T-helper 2 cell treated with Interferon-gamma antibody and Interleukin-4, amounts not matched to agents 5 μg/mL and 100 μg/mL, for 36 hours (primary cell): ENCODE results near the gene SPATA31D1.
"Not testable (repeated sequence)": the region's sequence is repeated elsewhere in the genome, so short reads cannot be mapped to it uniquely, and the experiment has no call there.

Experiments
- DNase-seq: peaks from one replicate; pipeline ENCODE4 v3.0.0; 2021; ENCODE audit warnings: low spot score
- H3K27ac Mint-ChIP-seq: one replicate; pipeline ENCODE4 v1.8.0; 2021; ENCODE audit warnings: mild to moderate bottlenecking, mixed read lengths
- H3K27me3 Mint-ChIP-seq: one replicate; pipeline ENCODE4 v1.8.0; 2021; ENCODE audit warnings: low read depth, mixed read lengths
- H3K36me3 Mint-ChIP-seq: one replicate; pipeline ENCODE4 v1.8.0; 2021; ENCODE audit warnings: low read depth, mixed read lengths
- H3K4me1 Mint-ChIP-seq: one replicate; pipeline ENCODE4 v1.8.0; 2021; ENCODE audit warnings: low read depth, mixed read lengths
- H3K4me3 Mint-ChIP-seq: one replicate; pipeline ENCODE4 v1.8.0; 2022; ENCODE audit warnings: mild to moderate bottlenecking, moderate library complexity, mixed read lengths
- H3K9me3 Mint-ChIP-seq: one replicate; pipeline ENCODE4 v1.8.0; 2021; ENCODE audit warnings: mixed read lengths

The SPATA31D1 gene

GRCh38 chr9:81988472-81988871, at the start of gene SPATA31D1:
Gene SPATA31D1, plus strand, starts transcription at chr9:81988772. Its CDS starts 47 bp downstream, at chr9:81988819.
- DNase-seq, H3K36me3 Mint-ChIP-seq, H3K27ac Mint-ChIP-seq, H3K4me1 Mint-ChIP-seq, H3K4me3 Mint-ChIP-seq, H3K27me3 Mint-ChIP-seq: not testable (repeated sequence)
- H3K9me3 Mint-ChIP-seq = peaks cover 15% of the 10 kb centered on the region

GRCh38 chr9:81943393-81943792, 45.2 kb upstream of the SPATA31D1 start, which contains the start of gene SPATA31D3:
Gene SPATA31D3, plus strand, starts transcription at chr9:81943500. Its CDS starts 86 bp downstream, at chr9:81943586.
- H3K4me1 Mint-ChIP-seq, H3K27me3 Mint-ChIP-seq, H3K4me3 Mint-ChIP-seq, DNase-seq, H3K36me3 Mint-ChIP-seq, H3K27ac Mint-ChIP-seq, H3K9me3 Mint-ChIP-seq: not testable (repeated sequence)

GRCh38 chr9:81948650-81949049, 39.9 kb upstream of the SPATA31D1 start:
- not testable (repeated sequence) for H3K9me3 Mint-ChIP-seq, H3K4me1 Mint-ChIP-seq, H3K27me3 Mint-ChIP-seq, H3K4me3 Mint-ChIP-seq, H3K36me3 Mint-ChIP-seq, H3K27ac Mint-ChIP-seq, DNase-seq

- DNase-seq = no peak
- Mint-ChIP-seq H3K4me3 (no peak overlapping the region), H3K9me3 (peaks cover 25% of the 10 kb centered on the region), H3K27ac (no peak overlapping the region), H3K4me1 (no peaks in the 10 kb centered on the region), H3K27me3 (no peaks in the 10 kb centered on the region), H3K36me3 (no peaks in the 10 kb centered on the region)
These were observed 35.5 kb upstream of the SPATA31D1 start for GRCh38 chr9:81953096-81953495.

- DNase-seq = no peak
- H3K4me3 Mint-ChIP-seq = no peak overlapping the region
- peaks cover 25% of the 10 kb centered on the region for H3K9me3 Mint-ChIP-seq
- H3K27me3 Mint-ChIP-seq = no peaks in the 10 kb centered on the region
- H3K36me3 Mint-ChIP-seq = no peaks in the 10 kb centered on the region
- H3K4me1 Mint-ChIP-seq = no peaks in the 10 kb centered on the region
- H3K27ac Mint-ChIP-seq = no peak overlapping the region
These were observed 32.9 kb upstream of the SPATA31D1 start for GRCh38 chr9:81955625-81956024.

GRCh38 chr9:81964218-81965171, 24.1 kb upstream of the SPATA31D1 start:
- Mint-ChIP-seq H3K27me3 (no peaks in the 10 kb centered on the region), H3K4me3 (no peak overlapping the region), H3K36me3 (no peaks in the 10 kb centered on the region), H3K9me3 (peaks cover 19% of the 10 kb centered on the region), H3K4me1 (no peaks in the 10 kb centered on the region), H3K27ac (no peak overlapping the region)
- DNase-seq = no peak

- Mint-ChIP-seq H3K36me3 (no peaks in the 10 kb centered on the region), H3K4me3 (no peak overlapping the region), H3K4me1 (no peaks in the 10 kb centered on the region), H3K27me3 (no peaks in the 10 kb centered on the region), H3K9me3 (peaks cover 26% of the 10 kb centered on the region), H3K27ac (no peak overlapping the region)
- DNase-seq = no peak
These were observed 20.5 kb upstream of the SPATA31D1 start for GRCh38 chr9:81968026-81968425.

- H3K27me3 Mint-ChIP-seq = no peaks in the 10 kb centered on the region
- H3K4me1 Mint-ChIP-seq = no peaks in the 10 kb centered on the region
- peaks cover 26% of the 10 kb centered on the region for H3K9me3 Mint-ChIP-seq
- no peaks in the 10 kb centered on the region for H3K36me3 Mint-ChIP-seq
- H3K27ac Mint-ChIP-seq = no peak overlapping the region
- H3K4me3 Mint-ChIP-seq = no peak overlapping the region
- no peak for DNase-seq
These were observed 18.6 kb upstream of the SPATA31D1 start for GRCh38 chr9:81969971-81970370.

- Mint-ChIP-seq H3K27ac (no peak overlapping the region), H3K36me3 (no peaks in the 10 kb centered on the region), H3K4me1 (no peaks in the 10 kb centered on the region), H3K4me3 (no peak overlapping the region), H3K27me3 (no peaks in the 10 kb centered on the region), H3K9me3 (peaks cover 34% of the 10 kb centered on the region)
- DNase-seq = no peak
These were observed 16.8 kb upstream of the SPATA31D1 start for GRCh38 chr9:81971727-81972126.

- peaks cover 15% of the 10 kb centered on the region for H3K9me3 Mint-ChIP-seq
- H3K27ac Mint-ChIP-seq = no peak overlapping the region
- DNase-seq = no peak
- H3K4me3 Mint-ChIP-seq = no peak overlapping the region
- no peaks in the 10 kb centered on the region for H3K36me3 Mint-ChIP-seq
- H3K27me3 Mint-ChIP-seq = no peaks in the 10 kb centered on the region
- H3K4me1 Mint-ChIP-seq = no peaks in the 10 kb centered on the region
These were observed 13.8 kb upstream of the SPATA31D1 start for GRCh38 chr9:81974764-81975163.

- DNase-seq = no peak
- peaks cover 9% of the 10 kb centered on the region for H3K9me3 Mint-ChIP-seq
- no peaks in the 10 kb centered on the region for H3K4me1 Mint-ChIP-seq
- no peaks in the 10 kb centered on the region for H3K36me3 Mint-ChIP-seq
- no peak overlapping the region for H3K4me3 Mint-ChIP-seq
- H3K27ac Mint-ChIP-seq = no peak overlapping the region
- no peaks in the 10 kb centered on the region for H3K27me3 Mint-ChIP-seq
These were observed 12.2 kb upstream of the SPATA31D1 start for GRCh38 chr9:81976351-81976750.

GRCh38 chr9:81979196-81979595, 9.4 kb upstream of the SPATA31D1 start:
- Mint-ChIP-seq H3K9me3 (peaks cover 8% of the 10 kb centered on the region), H3K4me1 (no peaks in the 10 kb centered on the region), H3K4me3 (no peak overlapping the region), H3K27ac (no peak overlapping the region), H3K36me3 (no peaks in the 10 kb centered on the region), H3K27me3 (no peaks in the 10 kb centered on the region)
- no peak for DNase-seq

- peaks cover 7% of the 10 kb centered on the region for H3K9me3 Mint-ChIP-seq
- H3K27me3 Mint-ChIP-seq = no peaks in the 10 kb centered on the region
- no peaks in the 10 kb centered on the region for H3K4me1 Mint-ChIP-seq
- no peak overlapping the region for H3K4me3 Mint-ChIP-seq
- no peak overlapping the region for H3K27ac Mint-ChIP-seq
- no peaks in the 10 kb centered on the region for H3K36me3 Mint-ChIP-seq
- no peak for DNase-seq
These were observed 8.0 kb upstream of the SPATA31D1 start for GRCh38 chr9:81980568-81980967.

GRCh38 chr9:81981883-81982282, 6.7 kb upstream of the SPATA31D1 start:
- no peaks in the 10 kb centered on the region for H3K36me3 Mint-ChIP-seq
- H3K9me3 Mint-ChIP-seq = no peaks in the 10 kb centered on the region
- no peaks in the 10 kb centered on the region for H3K27me3 Mint-ChIP-seq
- H3K4me1 Mint-ChIP-seq = no peaks in the 10 kb centered on the region
- DNase-seq = no peak
- H3K4me3 Mint-ChIP-seq = no peak overlapping the region
- no peak overlapping the region for H3K27ac Mint-ChIP-seq
